Ishikawa (cell line): ENCODE measurements around the gene KRTAP5-10.

Experiments used
- CEBPB ChIP-seq: IDR thresholded peaks from 2 replicates; pipeline ENCODE4 v1.6.1; 2012
- CREB1 ChIP-seq: IDR thresholded peaks from 2 replicates; pipeline ENCODE4 v1.6.1; 2012; ENCODE audit warnings: low read depth
- EGR1 ChIP-seq: IDR thresholded peaks from 2 replicates; pipeline ENCODE4 v1.6.1; 2012
- EP300 ChIP-seq: IDR thresholded peaks from 2 replicates; pipeline ENCODE4 v1.6.1; 2012; ENCODE audit warnings: borderline replicate concordance
- FOXM1 ChIP-seq: IDR thresholded peaks from 2 replicates; pipeline ENCODE4 v1.6.1; 2012; ENCODE audit warnings: low read depth, borderline replicate concordance
- RAD21 ChIP-seq: IDR thresholded peaks from 2 replicates; pipeline ENCODE4 v1.6.1; 2012; ENCODE audit warnings: low read depth
- TAF1 ChIP-seq: IDR thresholded peaks from 2 replicates; pipeline ENCODE4 v1.6.1; 2012; ENCODE audit warnings: low read depth, mild to moderate bottlenecking
- TCF12 ChIP-seq: IDR thresholded peaks from 2 replicates; pipeline ENCODE4 v1.6.1; 2012; ENCODE audit warnings: low read depth
- TEAD4 ChIP-seq: IDR thresholded peaks from 2 replicates; pipeline ENCODE4 v1.6.1; 2012
- YY1 ChIP-seq: IDR thresholded peaks from 2 replicates; pipeline ENCODE4 v1.6.1; 2012; ENCODE audit warnings: low read depth
- ZBTB7A ChIP-seq: IDR thresholded peaks from 2 replicates; pipeline ENCODE4 v1.6.1; 2012; ENCODE audit warnings: low read depth
- TF ChIP-seq, protein P1 (sequence below): IDR thresholded peaks from 2 replicates; pipeline ENCODE4 v1.6.1; 2012
- TF ChIP-seq, protein P2 (sequence below): IDR thresholded peaks from 2 replicates; pipeline ENCODE4 v1.6.1; 2012; ENCODE audit warnings: low read depth, mild to moderate bottlenecking

DNA sequence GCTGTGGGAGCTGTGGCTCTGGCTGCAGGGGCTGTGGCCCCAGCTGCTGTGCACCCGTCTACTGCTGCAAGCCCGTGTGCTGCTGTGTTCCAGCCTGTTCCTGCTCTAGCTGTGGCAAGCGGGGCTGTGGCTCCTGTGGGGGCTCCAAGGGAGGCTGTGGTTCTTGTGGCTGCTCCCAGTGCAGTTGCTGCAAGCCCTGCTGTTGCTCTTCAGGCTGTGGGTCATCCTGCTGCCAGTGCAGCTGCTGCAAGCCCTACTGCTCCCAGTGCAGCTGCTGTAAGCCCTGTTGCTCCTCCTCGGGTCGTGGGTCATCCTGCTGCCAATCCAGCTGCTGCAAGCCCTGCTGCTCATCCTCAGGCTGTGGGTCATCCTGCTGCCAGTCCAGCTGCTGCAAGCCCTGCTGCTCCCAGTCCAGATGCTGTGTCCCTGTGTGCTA is 16.6 kb upstream of the KRTAP5-10 start:
- TF ChIP-seq RAD21 (no peak), TCF12 (no peak), TAF1 (no peak), CEBPB (no peak), CREB1 (no peak), YY1 (no peak), EGR1 (no peak), TEAD4 (no peak), ZBTB7A (no peak), EP300 (no peak), FOXM1 (no peak)
- TF ChIP-seq, protein P1, sequence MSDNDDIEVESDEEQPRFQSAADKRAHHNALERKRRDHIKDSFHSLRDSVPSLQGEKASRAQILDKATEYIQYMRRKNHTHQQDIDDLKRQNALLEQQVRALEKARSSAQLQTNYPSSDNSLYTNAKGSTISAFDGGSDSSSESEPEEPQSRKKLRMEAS, result no peak
- TF ChIP-seq, protein P2, sequence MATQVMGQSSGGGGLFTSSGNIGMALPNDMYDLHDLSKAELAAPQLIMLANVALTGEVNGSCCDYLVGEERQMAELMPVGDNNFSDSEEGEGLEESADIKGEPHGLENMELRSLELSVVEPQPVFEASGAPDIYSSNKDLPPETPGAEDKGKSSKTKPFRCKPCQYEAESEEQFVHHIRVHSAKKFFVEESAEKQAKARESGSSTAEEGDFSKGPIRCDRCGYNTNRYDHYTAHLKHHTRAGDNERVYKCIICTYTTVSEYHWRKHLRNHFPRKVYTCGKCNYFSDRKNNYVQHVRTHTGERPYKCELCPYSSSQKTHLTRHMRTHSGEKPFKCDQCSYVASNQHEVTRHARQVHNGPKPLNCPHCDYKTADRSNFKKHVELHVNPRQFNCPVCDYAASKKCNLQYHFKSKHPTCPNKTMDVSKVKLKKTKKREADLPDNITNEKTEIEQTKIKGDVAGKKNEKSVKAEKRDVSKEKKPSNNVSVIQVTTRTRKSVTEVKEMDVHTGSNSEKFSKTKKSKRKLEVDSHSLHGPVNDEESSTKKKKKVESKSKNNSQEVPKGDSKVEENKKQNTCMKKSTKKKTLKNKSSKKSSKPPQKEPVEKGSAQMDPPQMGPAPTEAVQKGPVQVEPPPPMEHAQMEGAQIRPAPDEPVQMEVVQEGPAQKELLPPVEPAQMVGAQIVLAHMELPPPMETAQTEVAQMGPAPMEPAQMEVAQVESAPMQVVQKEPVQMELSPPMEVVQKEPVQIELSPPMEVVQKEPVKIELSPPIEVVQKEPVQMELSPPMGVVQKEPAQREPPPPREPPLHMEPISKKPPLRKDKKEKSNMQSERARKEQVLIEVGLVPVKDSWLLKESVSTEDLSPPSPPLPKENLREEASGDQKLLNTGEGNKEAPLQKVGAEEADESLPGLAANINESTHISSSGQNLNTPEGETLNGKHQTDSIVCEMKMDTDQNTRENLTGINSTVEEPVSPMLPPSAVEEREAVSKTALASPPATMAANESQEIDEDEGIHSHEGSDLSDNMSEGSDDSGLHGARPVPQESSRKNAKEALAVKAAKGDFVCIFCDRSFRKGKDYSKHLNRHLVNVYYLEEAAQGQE, result no peak
